DMS79 treated with DMSO at 0.1 percent for 48 hours (cell line): Measurements from ENCODE around the gene ADAMTS17.

ENCODE experiments used
- DNase-seq: peaks from one replicate; lab custom pipeline; 2025; lab: John Stamatoyannopoulos, UW

The ADAMTS17 gene

GRCh38 chr15:100278596-100279380, 63.0 kb downstream of the ADAMTS17 start:
- DNase-seq: no peak

GRCh38 chr15:100277087-100277855, 64.5 kb downstream of the ADAMTS17 start:
- DNase-seq: no peak

DNA sequence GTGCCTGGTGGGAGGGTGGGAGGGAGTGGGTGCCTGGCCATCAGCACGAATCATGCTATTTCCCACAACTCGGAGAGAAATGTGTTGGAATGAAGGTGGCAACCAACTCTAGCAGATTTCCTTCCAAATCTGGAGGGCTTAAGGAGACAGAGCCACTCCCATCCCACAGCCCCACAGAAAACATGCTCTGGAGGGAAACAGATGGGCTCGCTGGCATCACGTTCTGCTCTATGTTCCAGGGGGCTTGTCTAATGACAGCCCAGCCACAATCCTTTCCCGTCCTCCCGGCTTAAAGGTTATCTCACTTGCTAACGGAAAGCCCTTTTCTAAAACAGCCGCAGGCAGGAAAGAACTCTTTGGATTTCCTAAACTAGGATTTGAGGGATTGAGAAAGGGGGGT, 65.3 kb downstream of the ADAMTS17 start:
- DNase-seq: no peak

GRCh38 chr15:100275641-100276040, 66.1 kb downstream of the ADAMTS17 start:
- DNase-seq: no peak

DNA sequence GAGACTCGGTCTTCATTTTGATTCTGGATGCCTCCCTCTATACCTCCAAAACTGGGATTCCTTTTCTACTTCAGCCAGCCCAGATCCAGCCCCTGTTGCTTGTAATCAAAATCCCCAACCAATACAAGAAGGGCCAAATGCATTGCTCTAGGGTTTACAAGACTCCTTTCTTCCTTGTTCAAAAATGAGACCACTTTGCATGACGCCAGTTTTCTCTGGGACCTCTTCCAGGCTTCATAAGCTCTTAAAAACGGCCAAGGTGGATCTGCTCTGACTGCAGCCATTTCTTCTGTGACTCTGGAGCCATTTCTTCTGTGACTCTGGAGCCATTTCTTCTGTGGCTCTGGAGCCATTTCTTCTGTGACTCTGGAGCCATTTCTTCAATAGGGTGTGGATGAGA, 71.9 kb downstream of the ADAMTS17 start:
- no peak for DNase-seq

DNA sequence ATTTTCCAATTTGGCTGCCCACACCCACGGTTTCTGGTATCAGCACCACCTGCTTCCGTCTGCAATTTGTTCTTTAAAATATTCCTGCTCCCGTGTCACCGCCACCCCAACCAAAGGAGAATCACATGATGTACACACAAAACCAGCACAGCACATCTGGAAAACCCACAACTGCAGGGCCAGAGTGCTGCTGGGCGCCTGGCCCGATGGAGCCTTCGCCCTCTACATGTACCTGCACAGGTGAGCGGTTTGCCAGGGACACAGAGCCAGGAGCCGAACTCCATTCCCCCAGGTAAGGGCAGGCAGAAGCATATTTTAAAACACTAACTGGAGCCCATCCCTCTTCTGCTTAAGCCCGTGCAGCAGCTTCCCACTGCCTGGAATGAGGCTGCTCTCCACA, 75.6 kb downstream of the ADAMTS17 start:
- no peak for DNase-seq

- no peak for DNase-seq
Observed at GRCh38 chr15:100265641-100266035, 76.1 kb downstream of the ADAMTS17 start.

GRCh38 chr15:100264994-100265640, 76.7 kb downstream of the ADAMTS17 start:
- no peak for DNase-seq

- DNase-seq: no peak
Observed at GRCh38 chr15:100263721-100264455, 77.9 kb downstream of the ADAMTS17 start.

DNA sequence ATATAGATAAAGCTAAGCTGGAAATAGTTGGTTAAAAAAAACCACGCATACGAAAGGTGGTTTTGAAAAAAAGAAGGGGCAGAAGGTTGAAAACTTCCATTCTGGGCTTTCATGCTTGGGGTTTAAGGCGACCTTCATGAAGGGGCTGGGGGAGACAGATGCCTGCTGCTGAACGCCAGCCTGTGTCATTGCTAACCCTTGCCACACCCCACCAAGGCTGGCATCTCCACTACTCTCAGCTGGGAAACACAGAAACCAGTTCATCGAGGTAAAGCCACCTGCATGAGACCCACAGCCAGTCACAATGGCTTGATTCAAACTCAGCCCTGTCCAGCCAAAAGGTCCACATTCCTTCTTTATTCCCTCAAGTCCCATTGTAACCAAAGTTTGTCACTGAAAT, 78.7 kb downstream of the ADAMTS17 start:
- DNase-seq: no peak

- no peak for DNase-seq
Observed at GRCh38 chr15:100261302-100262240, 80.2 kb downstream of the ADAMTS17 start.

DNA sequence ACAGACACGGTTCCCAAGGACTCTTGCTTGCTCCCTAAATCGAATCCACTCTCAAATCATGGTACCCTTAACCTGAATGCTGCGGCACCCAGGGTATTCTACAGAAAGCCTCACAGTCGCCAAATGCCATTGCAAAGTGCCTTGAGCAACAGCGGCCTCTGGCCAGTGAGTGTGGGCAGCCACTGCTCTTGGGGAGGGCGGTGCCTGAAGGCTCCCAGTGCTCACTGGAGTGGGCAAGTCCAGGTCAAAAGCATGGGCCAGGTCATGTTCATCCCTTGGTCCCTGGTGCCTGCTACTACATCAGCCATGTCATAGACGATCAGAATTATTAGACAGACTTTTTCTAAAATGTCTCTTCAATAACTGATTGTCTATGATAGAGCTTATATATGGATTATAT, 82.5 kb downstream of the ADAMTS17 start:
- DNase-seq: no peak

DNA sequence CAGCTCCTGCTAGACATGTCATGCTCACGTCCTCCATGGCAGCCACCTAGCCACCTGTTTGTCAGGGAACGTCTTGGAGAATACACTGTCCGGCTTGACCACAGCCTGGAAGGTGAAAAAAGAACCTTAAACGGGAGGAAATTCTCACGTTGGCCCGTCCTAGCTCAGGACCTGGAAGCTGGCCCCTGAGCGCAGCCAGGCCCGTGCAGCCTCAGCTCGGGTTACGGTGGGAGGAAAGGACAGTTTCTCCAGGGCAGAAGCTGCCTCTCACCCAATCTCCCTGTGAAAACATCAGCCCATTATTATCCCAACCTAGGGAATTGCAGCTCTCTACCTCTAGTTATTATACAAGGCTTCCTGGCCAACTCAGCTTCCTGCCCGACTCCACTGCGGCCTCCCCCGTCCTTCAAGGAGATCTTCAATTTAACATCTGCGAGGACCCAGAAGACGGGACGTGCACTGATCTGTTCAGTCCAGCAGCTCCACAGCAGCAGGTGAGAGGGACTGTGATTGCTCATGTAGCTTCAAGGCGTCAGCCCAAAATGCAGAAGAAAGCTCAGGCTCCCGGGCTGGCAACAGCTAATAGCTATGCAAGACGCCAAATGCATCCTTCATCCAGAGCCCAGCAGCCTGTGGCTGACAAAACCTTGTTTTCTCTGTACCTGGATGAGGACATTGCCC, 84.7 kb downstream of the ADAMTS17 start:
- no peak for DNase-seq

DNA sequence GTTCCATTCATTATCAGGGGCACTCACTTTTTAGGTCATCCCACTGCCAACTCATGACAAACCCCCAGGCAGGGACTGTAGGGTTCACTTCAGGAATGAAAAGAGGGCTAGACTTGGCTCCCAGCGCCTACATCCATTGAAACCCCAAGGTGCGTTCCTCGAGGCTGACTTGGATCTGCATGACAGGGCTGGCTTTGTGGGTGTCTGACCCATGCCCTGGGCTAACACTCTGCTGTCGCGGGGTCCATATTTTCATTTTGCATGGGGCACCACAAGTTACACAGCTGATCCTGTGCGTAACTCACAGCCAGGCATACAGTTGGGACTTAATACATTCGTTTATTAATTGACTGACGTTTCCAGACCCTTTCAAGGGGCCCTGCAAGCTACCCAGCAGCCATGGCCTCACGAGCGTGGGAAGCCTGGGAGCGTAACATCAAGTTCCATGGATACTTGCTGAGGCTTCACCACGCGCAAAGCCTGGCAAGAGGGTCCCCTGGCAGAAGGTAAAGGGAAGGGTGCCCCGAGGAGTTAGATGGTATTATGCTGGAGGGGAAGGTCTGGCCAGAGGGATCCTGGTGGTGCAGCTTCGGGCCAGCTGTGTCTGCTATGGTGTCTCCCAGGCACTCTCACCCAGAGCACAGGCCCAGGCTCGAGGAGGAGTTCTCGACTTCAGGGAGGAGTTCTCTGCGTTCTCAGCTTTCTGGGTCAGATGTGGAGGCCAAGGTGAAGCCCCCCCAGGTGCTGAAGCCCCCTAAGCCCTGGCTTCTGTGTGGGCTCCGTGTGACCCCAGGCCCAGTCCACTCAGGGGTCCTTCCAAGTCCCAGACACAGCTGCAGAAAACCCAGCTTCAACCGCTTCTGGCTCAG, 85.4 kb downstream of the ADAMTS17 start:
- DNase-seq: no peak

DNA sequence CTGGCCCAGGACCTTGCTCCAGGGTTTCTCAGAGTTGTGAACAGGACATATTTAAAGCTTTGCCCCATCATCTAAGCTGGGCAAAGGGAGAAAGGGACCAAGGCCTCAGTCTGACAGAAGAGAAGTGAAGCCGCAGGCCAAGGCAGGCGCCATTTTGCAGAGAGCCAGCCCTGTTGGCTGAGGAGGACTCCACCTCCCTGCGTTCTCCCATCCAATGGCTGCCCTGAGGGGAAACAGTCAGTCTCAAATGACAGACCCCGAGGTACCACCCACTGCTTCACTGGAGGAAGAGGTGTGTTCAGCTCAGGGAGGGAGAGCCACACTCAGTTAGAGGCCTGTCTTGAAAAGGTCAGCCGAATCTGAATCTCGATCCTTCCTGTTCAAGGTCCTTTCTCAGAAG, 86.1 kb downstream of the ADAMTS17 start:
- DNase-seq: no peak

DNA sequence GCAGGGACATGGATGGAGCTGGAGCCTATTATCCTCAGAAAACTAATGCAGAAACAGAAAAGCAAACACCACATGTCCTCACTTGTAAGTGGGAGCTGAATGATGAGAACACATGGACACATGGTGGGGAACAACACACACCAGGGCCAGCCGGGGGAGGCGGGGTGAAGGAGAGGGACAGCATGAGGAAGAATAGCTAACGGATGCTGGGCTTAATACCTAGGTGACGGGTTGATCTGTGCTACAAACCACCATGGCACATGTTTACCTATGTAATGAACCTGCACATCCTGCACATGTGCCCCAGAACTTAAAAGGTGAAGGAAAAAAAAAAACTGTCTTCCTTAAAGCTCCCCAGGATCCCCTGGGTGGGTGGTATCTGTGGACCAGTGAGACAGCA, 87.1 kb downstream of the ADAMTS17 start:
- no peak for DNase-seq

DNA sequence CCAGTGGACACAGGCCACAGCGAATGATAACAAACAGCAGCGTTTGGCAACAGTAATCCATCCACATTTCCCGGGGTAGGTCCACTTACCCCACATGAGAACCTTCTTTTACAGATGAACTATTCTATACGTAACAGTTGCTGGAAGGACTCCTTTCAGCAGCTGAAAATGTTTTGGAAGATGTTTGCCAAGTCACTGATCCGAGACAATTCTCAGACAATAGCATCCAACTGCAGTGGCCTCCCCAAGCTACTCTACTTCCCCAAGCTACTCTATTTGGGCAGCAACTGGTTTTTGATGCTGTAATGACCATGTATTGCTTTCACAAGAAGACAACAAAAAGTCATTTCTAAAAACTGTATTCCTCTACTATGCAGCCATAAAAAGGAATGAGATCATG, 87.5 kb downstream of the ADAMTS17 start:
- DNase-seq: no peak

GRCh38 chr15:100253640-100254039, 88.1 kb downstream of the ADAMTS17 start:
- no peak for DNase-seq

- DNase-seq: no peak
Observed at GRCh38 chr15:100252779-100253417, 88.9 kb downstream of the ADAMTS17 start.
